OCI-LY3 (cell line): ENCODE data around the gene ACSM6.

ENCODE experiments used
- H2AFZ ChIP-seq: fragments of 200-600, 300-600 bp; shearing (Covaris generic); 2 replicates; pipeline ENCODE4 v1.6.0; 2014; ENCODE audit warnings: antibody characterized with exemption, low read depth, low read length
- H3K27ac ChIP-seq: fragments of 200-600, 300-600 bp; sonication (generic); 2 replicates; pipeline ENCODE4 v1.5.1; 2014; ENCODE audit warnings: mild to moderate bottlenecking, low read length, moderate library complexity, mixed read lengths
- H3K27me3 ChIP-seq: fragments of 200-600, 300-600 bp; sonication (generic); 2 replicates; pipeline ENCODE4 v1.6.1; 2014; ENCODE audit warnings: low read depth, low read length, mixed read lengths
- H3K36me3 ChIP-seq: fragments of 200-600, 300-600 bp; sonication (generic); replicated peaks from 2 replicates; pipeline ENCODE3; 2014; ENCODE audit warnings: low read depth, low read length, mixed read lengths
- H3K4me1 ChIP-seq: fragments of 300-600, 200-600 bp; sonication (generic); 2 replicates; pipeline ENCODE4 v1.6.1; 2014; ENCODE audit warnings: low read length, mixed read lengths
- H3K4me2 ChIP-seq: fragments of 200-600, 300-600 bp; sonication (generic); 2 replicates; pipeline ENCODE4 v1.6.1; 2014; ENCODE audit warnings: low read length, mixed read lengths
- H3K4me3 ChIP-seq: fragments of 300-600, 200-600 bp; sonication (generic); 2 replicates; pipeline ENCODE4 v1.5.1; 2014; ENCODE audit warnings: antibody characterized with exemption, mild to moderate bottlenecking, low read length, moderate library complexity
- H3K79me2 ChIP-seq: fragments of 300-600, 200-600 bp; shearing (Covaris generic); 2 replicates; pipeline ENCODE4 v1.6.1; 2014; ENCODE audit warnings: mild to moderate bottlenecking, low read length, mixed read lengths
- H3K9ac ChIP-seq: fragments of 300-600, 200-600 bp; shearing (Covaris generic); 2 replicates; pipeline ENCODE4 v1.6.0; 2014; ENCODE audit warnings: mild to moderate bottlenecking, low read length, moderate library complexity
- H3K9me3 ChIP-seq: fragments of 200-600, 300-600 bp; shearing (Covaris generic); 2 replicates; pipeline ENCODE4 v1.6.1; 2014; ENCODE audit warnings: low read length, mixed read lengths; ENCODE audit not compliant: insufficient read depth
- H4K20me1 ChIP-seq: fragments of 200-600, 300-600 bp; sonication (generic); 2 replicates; pipeline ENCODE4 v1.6.1; 2016; ENCODE audit warnings: low read length, mixed read lengths; ENCODE audit not compliant: insufficient read depth
- CTCF ChIP-seq: fragments of 200-600, 300-600 bp; sonication (generic); IDR thresholded peaks from 2 replicates; pipeline ENCODE4 v1.5.1; 2014; ENCODE audit warnings: antibody characterized with exemption, low read length, low read depth
- EZH2phosphoT487 ChIP-seq: fragments of 200-600 bp; shearing (Covaris generic); IDR thresholded peaks from 2 replicates; pipeline ENCODE4 v1.6.1; 2018; ENCODE audit warnings: antibody characterized with exemption, mixed run types, low read depth

ACSM6 gene

GRCh38 chr10:95171336-95171735 lies 22.7 kb upstream of the ACSM6 start:
- Histone ChIP-seq H3K27ac (no peak overlapping the region), H3K9me3 (no peaks in the 10 kb centered on the region), H4K20me1 (no peaks in the 10 kb centered on the region), H3K79me2 (no peaks in the 10 kb centered on the region), H3K4me1 (no peaks in the 10 kb centered on the region), H3K4me2 (no peak overlapping the region), H3K27me3 (no peaks in the 10 kb centered on the region), H2AFZ (no peak overlapping the region), H3K9ac (no peak overlapping the region), H3K4me3 (no peak overlapping the region), H3K36me3 (no peaks in the 10 kb centered on the region)
- TF ChIP-seq CTCF = no peak
- no peak for TF ChIP-seq EZH2phosphoT487

GRCh38 chr10:95172851-95173250 lies 21.2 kb upstream of the ACSM6 start:
- Histone ChIP-seq H3K79me2 (no peaks in the 10 kb centered on the region), H3K27ac (no peak overlapping the region), H3K4me1 (no peaks in the 10 kb centered on the region), H2AFZ (no peak overlapping the region), H3K27me3 (no peaks in the 10 kb centered on the region), H3K36me3 (no peaks in the 10 kb centered on the region), H3K9me3 (no peaks in the 10 kb centered on the region), H3K9ac (no peak overlapping the region), H4K20me1 (no peaks in the 10 kb centered on the region), H3K4me3 (no peak overlapping the region), H3K4me2 (no peak overlapping the region)
- TF ChIP-seq CTCF (no peak), EZH2phosphoT487 (no peak)

DNA sequence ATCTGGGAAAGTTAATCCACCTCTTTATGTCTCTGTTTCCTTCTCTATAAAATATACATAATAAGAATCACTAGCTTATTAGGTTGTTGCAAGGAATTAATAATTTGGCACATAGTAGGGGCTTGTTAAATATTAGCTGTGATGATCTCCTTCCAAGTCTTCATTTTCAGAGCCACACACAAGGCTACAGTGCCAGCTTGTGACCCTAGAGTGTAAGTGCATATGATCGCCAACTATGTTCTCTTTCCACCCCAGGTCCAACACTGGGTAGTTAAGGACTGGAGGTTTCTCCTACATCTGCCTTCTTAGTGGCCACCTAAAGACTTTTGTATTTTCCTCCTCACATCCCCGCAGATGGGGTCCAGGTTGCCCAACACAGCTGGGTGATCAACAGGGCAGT lies 17.9 kb upstream of the ACSM6 start:
- Histone ChIP-seq H3K27ac (no peak overlapping the region), H3K4me2 (no peak overlapping the region), H3K27me3 (0 out of 2 replicates have a peak, but pooled peaks cover 3% of the 10 kb centered on the region), H3K9me3 (no peaks in the 10 kb centered on the region), H3K36me3 (no peaks in the 10 kb centered on the region), H3K4me3 (no peak overlapping the region), H3K79me2 (no peaks in the 10 kb centered on the region), H2AFZ (no peak overlapping the region), H3K4me1 (no peaks in the 10 kb centered on the region), H4K20me1 (no peaks in the 10 kb centered on the region), H3K9ac (no peak overlapping the region)
- TF ChIP-seq CTCF = no peak
- TF ChIP-seq EZH2phosphoT487 = no peak

DNA sequence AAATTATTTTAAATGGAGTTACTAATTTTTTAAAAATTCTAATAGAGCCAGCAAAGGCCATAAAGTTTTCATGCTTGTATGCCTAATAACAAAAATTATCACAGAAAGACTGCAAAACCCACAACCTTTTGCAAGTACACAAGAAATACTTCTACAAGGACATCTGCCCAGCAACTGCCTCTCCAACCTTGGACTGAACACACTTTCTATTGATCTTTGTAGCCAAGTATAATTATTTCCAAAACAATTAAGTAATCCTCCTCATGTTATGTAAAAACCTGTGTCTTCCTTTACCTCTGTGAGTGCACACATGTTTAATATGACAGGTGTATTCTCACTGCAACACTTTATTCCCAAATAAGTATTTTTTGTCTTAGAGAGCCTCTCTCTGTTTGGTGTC lies 16.6 kb upstream of the ACSM6 start:
- Histone ChIP-seq H3K4me2 (no peak overlapping the region), H3K27ac (no peak overlapping the region), H3K4me1 (no peaks in the 10 kb centered on the region), H3K27me3 (peaks cover 11% of the 10 kb centered on the region), H3K9me3 (no peaks in the 10 kb centered on the region), H3K4me3 (no peak overlapping the region), H3K79me2 (no peaks in the 10 kb centered on the region), H3K36me3 (no peaks in the 10 kb centered on the region), H2AFZ (no peak overlapping the region), H4K20me1 (no peaks in the 10 kb centered on the region), H3K9ac (no peak overlapping the region)
- no peak for TF ChIP-seq CTCF
- TF ChIP-seq EZH2phosphoT487 = no peak
